HG02981 (cell line): Measurements from ENCODE around the gene C11orf21.
"Not testable (repeated sequence)": the region's sequence is repeated elsewhere in the genome, so short reads cannot be mapped to it uniquely, and the experiment has no call there.

ENCODE experiments used
- ATAC-seq: cut with Tn5 transposase; IDR thresholded peaks from one replicate; pipeline ENCODE4 v1.9.1; 2021; ENCODE audit warnings: mild to moderate bottlenecking, moderate library complexity; ENCODE audit not compliant: unreplicated experiment

C11orf21 gene

GRCh38 chr11:2298131-2298794 lies 3.5 kb downstream of the C11orf21 start:
- no peak for ATAC-seq

GRCh38 chr11:2297623-2298030 lies 4.1 kb downstream of the C11orf21 start:
- ATAC-seq: no peak

DNA sequence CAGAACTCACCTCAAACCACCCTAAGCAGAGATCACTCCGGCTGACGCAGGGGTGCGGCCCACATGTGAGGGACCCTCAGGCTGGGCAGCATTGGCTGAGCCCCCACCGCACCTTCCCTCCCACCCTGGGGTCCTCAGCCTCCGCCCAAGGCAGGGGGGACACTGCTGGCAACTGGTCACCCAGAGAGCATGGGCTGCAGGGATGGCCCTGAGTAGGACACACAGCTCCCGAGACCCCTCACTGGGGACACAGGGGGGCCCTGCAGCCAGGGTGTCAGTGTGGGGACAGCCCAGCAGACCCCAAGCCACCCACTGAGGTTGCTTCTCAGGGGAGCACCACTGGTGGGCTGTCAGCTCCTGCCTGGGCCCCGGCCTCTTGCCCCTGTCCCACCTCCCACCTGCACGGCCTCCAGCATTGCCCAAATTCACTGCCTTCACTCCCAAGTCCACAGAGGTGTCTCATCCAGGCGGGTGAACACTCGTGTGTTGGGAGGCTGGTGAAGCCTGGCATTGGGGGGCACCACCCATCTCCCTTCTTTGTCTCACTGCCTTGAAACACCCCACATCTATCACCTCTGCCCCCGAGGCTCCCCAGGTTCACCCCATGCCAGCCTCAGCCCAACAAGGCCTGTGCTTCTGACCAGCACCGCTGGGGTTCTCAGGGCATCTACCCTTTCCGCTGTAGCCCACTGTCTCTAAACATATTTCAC lies 4.7 kb downstream of the C11orf21 start:
- no peak for ATAC-seq

DNA sequence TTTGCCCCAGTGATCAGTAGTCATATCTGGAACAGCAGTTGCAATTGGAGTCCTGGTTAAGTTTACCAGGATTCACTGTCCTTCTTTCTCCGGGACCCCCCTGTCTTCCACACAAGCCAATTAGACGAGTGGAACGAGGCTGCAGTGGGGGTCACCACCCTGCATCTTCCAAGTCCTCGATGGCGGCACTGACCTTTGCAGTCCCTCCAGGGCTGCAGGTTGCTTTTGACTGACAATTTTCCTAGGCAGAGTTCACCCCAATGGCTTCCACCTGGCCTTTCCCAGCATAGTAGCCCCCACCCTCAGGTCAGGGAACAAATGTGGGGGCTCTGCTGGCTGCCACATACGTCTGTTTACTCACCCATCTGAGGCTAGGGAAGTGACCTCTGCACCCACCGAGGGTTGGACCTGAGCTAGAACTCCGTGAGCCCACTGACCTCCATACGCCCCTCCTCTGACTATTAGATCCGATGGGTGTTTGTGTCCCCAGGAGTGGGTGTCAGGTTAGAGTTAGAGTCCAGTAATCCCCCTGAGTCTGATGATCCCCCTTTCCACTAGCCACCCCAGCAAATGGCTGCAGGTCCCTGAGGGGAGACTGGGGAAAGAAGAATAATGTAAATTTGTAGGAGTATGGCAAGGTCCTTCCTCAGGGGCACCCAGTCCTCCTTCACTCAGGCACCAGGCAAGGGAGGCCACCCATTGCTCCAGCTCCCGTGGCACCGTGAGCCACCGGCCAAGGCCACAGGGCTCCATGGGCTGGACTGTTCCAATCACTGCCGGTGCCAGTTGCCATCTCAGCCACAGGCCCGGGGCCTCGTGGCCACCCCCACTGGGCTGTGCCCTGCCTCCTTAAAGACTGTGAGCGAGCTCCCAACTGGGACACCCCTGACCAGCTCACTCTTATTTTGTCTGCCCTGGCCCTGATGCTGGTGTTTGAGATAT lies 5.5 kb downstream of the C11orf21 start:
- no peak for ATAC-seq

- ATAC-seq: no peak
Measured at GRCh38 chr11:2294926-2295290, 6.8 kb downstream of the C11orf21 start.

GRCh38 chr11:2293984-2294925 lies 7.5 kb downstream of the C11orf21 start:
- no peak for ATAC-seq

DNA sequence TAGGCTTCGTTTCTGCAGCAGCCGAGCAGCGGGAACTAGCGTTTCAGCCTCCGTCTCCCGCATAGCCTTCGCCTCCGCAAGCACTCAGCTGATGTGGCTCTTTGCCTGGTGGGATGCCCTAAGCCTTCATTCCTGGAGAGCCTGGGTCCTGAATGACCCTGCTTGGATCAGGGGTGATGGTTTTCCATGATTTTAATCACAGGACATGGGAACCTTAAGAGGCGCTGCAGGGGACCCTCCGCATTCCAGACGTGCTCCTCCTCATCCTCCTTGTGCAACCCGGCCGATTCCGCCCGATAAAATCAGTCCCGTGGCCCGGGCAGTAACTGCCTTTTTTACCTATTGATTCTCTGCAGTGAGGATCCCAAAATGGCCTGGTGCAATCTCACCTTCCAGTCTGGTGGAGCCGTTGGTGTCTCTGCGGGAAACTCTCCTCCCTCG lies 8.2 kb downstream of the C11orf21 start:
- no peak for ATAC-seq

- ATAC-seq: no peak
Measured at GRCh38 chr11:2290351-2290841, 11.3 kb downstream of the C11orf21 start.

GRCh38 chr11:2289859-2290258 lies 11.9 kb downstream of the C11orf21 start:
- ATAC-seq: no peak

DNA sequence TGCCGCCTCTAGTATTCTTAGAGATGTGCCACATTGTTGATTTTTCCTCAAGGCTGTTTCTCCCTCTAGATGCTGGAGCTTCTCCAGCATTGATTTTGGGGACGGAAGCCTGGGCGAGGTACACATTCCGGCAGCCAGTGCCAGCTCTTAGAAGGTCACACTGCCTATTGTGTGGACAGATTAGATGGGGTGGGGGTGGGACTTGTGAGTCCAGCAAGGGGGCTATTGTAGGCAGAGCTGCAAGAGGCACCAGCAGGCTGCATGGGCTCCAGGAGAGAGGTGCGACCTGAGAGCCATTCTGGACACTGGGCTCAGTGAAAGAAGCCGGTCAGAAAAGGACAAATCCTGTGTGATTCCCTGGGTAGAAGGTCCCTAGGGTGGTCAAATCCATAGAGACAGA lies 12.4 kb downstream of the C11orf21 start:
- no peak for ATAC-seq

- ATAC-seq: no peak
Measured at GRCh38 chr11:2287091-2287490, 14.6 kb downstream of the C11orf21 start.

GRCh38 chr11:2286350-2286749 lies 15.4 kb downstream of the C11orf21 start:
- not testable (repeated sequence) for ATAC-seq

DNA sequence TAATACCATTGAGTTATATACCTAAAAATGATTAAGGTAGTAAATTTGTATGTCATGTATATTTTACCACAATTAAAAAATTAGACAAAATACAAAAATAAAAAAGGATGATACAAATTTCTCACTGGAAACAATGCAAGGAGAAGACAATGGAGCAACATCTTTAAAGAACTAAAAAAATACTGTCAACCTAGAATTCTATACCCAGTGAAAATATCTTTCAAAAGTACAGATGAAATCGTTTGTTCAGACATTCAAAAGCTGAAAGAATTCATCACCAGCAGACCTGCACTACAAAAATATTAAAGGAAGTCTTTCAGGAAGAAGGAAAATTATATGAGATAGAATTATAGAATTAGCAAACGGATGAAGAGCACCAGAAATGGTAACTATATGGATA lies 21.5 kb downstream of the C11orf21 start:
- ATAC-seq: no peak

- no peak for ATAC-seq
Measured at GRCh38 chr11:2277933-2278523, 23.7 kb downstream of the C11orf21 start.

DNA sequence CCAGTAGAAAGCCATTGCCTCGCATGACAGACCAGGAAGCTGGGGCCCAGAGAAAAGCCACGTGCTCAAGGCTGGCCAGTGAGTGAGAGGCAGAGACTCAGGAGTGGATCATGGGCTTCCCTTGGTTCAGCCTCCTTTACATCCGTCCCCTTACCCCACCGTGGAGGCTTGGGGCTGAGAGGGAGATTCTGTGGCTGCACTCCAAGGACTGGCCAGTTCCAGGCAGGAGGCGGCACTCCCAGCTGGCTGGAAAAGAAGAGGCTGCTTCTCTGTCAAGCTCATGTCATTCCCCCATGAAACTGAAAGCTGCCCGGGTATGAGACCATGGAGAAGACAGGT lies 24.7 kb downstream of the C11orf21 start:
- no peak for ATAC-seq

DNA sequence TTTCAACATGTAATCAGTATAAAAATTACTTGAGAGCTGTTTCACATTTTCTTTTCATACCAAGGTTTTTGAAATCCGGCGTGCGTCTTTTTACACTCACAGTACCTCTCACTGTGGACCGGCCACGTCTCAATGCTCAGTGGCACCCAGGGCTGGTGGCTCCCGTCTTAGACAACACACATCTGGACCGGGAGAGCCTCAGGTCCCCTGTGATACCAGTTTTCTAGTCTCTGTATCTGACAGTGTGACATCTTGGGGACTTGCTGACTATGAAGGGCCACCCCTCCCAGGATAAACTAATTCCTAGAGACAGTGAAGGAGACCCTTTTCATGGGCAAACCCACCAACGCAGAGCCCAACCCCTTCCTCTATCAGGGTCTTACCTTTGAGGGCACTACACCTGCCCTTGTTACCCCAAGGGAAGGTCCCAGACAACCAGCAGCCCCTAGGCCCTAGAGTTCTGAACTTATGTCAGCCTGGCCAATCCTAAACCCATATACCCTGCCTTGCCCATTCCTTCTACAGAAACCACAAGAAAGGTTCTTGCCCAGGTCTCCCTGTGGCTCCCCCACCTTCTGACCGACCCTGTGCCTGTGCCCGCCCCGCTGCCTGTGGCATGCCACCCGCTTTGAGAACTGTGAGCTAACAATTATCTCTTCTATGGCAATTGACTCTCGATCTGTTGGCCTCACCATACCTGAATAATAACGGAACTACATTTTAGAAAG lies 25.3 kb downstream of the C11orf21 start:
- ATAC-seq: no peak

- ATAC-seq: no peak
Measured at GRCh38 chr11:2275334-2276279, 26.1 kb downstream of the C11orf21 start.

DNA sequence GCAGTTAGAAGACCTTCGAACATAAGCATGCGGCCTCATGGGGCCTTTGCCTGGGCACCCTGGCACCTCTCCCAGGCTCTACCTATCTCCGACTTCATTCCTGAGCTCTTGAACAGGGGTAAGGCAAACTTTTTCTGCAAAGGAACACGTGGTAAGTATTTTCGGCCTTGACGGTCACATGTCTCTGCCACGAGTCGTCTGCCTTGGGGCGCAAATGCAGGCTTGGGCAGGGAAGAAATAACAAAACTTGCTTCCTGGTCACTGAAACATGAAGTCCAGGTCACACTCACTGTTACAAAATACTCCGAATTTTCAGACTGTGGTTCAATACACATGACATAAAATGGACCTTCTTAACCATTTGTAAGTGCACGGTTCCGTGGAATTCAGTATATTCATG lies 27.9 kb downstream of the C11orf21 start:
- no peak for ATAC-seq
